ENCODE measurements around the gene CTSD.

CTSD gene

DNA sequence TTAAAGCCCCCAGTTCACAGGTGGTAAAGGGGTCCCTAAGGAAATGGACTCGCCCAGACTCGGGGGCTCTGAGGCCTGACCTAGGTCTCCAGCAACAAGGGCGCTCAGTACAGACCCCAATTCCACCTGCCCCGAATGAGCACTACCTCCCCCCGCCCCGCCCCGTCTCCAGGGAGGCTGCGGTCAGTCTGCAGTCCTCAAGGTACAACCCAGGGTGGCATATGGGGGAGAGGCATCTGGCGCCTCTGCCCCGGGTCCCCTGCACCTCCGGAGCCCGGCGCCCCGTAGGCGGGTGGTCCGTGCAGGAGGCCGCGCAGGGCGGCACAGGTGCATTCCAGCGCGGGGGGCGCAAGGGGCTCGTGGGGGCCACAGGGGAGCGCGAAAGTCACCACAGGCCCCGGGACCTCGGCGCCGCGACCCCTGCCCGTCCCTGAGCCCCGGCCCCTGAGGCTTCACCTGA is 361 bp downstream of the CTSD start:
- no peak for TF ChIP-seq ZFX (IDR thresholded peaks at IDR 0.05; ENCODE audit: borderline replicate concordance)
- H3K27ac ChIP-seq, result peak overlapping the region; percentile 64

DNA sequence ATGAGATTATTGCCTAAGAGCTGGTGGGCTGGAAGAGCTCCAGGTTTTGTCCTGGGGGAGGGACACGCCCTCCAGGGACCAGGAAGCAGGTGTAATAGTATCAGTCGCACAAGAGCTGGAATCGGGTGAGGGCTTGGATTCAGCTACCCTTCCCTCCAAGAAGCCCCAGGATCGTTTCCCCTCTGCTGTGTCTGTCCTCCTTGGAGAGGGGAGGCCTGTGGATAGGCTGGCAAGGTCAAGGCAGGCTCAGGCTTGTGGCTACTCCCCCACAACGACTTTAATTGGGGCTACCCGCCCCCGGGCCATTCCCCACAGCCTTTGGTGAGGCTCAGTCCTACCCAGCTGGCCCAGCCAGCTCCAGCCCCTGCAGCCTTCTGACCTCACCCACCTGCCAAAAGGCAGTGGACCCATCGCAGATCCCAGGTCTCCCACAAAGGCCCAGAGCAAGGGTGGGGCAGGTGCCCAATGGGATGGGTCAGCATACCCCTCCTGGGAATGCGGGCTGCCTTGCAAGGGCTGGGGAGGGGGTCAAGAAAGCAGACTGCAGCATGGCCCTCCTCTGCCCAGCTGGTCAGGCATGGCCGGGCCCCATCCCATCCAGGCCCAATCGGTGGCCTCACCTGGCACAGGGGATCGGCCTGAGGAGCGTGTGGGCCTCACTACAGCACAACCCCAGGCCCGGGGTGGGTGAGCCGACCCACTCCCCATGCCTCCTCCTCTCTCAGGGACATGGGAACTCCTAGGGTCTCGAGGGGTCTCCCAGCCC is 1.0 kb downstream of the CTSD start:
- H3K27ac ChIP-seq, result peak overlapping the region; percentile 64
- TF ChIP-seq ZFX (IDR thresholded peaks at IDR 0.05; ENCODE audit: borderline replicate concordance), result no peak
- TF ChIP-seq, protein P1, sequence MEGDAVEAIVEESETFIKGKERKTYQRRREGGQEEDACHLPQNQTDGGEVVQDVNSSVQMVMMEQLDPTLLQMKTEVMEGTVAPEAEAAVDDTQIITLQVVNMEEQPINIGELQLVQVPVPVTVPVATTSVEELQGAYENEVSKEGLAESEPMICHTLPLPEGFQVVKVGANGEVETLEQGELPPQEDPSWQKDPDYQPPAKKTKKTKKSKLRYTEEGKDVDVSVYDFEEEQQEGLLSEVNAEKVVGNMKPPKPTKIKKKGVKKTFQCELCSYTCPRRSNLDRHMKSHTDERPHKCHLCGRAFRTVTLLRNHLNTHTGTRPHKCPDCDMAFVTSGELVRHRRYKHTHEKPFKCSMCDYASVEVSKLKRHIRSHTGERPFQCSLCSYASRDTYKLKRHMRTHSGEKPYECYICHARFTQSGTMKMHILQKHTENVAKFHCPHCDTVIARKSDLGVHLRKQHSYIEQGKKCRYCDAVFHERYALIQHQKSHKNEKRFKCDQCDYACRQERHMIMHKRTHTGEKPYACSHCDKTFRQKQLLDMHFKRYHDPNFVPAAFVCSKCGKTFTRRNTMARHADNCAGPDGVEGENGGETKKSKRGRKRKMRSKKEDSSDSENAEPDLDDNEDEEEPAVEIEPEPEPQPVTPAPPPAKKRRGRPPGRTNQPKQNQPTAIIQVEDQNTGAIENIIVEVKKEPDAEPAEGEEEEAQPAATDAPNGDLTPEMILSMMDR (IDR thresholded peaks at IDR 0.05), result no peak

DNA sequence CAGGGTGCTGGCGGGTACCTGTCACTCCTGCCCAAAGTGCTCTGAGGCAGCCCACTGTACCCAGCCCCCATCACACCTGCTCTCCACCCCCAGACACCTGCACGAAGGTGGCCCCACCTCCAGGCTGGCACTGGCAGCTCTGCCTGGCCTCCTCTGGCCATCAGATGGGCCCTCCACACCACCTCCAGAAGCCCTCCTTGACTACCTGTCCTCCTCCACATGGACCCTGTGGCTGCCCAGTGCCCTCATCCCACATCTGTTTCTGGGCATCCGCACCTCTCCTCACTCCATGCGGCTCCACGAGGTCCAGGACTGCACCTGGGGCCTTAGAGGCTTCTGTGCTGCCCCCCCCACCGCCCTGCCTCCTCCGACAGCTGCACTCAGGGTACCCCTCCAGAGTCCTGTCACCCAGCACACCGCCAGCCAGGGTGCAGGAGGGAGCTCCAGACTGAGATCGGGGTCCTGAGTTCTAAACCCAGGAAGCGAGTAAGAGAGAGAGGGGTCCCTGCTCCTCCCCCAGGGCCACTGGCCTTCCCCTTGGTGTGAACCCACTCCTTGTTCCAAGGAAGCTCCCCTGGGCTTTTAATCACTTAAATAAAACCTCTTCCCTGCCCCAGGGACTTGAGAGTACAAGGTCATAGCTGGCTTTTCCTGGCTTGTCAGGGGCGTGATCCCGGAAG is 1.7 kb downstream of the CTSD start:
- H3K27ac ChIP-seq, result peak overlapping the region; percentile 64
- no peak for TF ChIP-seq ZFX (IDR thresholded peaks at IDR 0.05; ENCODE audit: borderline replicate concordance)
- TF ChIP-seq, protein P1 (IDR thresholded peaks at IDR 0.05), result no peak

DNA sequence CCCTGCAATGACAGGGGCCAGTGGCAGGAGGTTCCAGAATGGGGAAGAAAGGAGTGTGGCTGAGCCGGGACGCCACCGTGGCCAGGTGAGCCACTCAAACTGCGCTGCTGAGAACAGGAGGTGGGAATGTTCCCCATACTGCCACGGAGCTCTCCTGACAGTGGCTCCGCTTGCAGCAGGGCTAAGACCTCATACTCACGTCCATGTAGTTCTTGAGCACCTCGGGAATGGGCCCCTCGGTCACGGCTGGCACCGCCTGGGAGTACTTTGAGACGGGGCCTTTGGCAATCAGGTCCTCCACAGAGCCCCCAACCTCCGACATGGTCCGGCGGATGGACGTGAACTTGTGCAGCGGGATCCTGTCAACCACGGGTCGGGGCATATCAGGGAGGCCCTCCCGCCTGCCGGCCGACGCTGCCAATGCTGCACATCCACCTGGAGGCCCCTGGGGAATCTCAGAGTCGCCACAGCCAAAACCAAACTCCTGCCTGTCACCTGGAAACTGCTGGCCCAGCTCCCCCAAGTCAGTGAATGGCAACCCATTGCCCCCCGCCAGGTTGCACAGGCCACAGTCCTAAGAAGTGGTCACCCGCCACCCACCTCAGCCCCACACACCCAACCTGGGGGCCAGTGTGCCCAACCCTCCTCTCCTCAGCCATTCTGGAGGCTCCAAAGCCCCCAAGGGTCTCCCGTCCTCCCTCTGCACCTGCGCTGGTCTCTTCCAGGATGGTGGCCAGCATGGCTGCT is 2.4 kb downstream of the CTSD start:
- TF ChIP-seq, protein P1 (IDR thresholded peaks at IDR 0.05), result no peak
- TF ChIP-seq ZFX (IDR thresholded peaks at IDR 0.05; ENCODE audit: borderline replicate concordance), result no peak
- H3K27ac ChIP-seq, result no peak overlapping the region

DNA sequence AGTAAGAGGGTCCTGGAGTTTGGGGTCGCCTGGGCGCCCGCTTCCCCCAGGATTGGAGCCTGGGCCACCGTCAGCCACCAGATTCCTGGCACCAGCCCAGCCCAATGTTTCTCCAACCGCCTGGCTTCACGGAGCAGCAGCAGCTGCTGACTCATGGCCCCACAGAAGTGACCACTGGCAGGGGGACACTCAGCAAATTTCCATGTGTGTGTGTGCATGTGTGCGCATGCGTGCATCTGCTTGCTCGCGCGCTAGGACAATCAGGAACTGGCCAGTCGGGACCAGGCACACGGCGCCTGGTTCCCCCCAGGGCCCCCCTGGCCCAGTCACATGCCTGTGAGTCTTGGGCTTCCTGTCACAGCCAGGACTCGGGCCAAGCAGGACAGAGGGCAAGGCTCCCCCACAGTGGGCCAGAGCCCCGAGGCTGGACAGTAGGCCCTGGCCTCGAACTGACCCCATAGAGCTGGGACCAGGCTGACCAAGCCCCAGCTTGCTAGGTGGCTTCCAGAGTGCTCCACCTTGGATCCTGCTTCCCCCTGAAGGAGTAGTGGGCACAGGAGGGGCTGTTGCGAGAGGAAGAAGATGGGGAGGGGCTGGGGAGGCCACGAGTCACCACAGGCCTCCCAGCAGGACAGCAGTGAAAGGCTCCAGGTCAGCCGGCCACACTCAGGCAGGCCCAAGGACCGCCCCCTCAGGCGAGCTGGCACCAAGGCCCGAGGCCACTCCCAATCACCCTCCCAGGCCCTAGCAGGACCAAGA is 3.2 kb downstream of the CTSD start:
- no peak overlapping the region for H3K27ac ChIP-seq
- TF ChIP-seq ZFX (IDR thresholded peaks at IDR 0.05; ENCODE audit: borderline replicate concordance), result no peak
- TF ChIP-seq, protein P1 (IDR thresholded peaks at IDR 0.05), result no peak

DNA sequence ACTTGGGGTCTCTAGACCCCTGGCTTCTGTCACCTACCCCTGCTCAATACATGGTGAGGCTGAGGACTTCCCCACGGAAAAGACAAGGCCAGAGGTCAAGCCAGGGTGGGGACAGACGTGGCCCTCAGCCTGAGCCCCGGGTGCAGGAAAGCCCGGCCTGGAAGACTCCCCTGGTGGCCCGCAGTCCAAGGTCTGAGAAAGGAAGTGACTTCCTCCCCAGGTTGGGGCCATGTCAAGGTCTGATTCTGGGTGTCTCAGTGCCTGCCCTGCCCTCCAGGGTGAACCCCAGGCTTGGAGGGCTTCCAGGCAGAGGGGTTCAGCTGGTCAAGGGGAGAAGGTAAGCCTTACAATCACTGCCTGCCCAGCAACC is 3.9 kb downstream of the CTSD start:
- no peak overlapping the region for H3K27ac ChIP-seq
- TF ChIP-seq, protein P1 (IDR thresholded peaks at IDR 0.05), result no peak
- TF ChIP-seq ZFX (IDR thresholded peaks at IDR 0.05; ENCODE audit: borderline replicate concordance), result no peak
